Astrocyte of the spinal cord (primary cell): ENCODE data around the gene SEBOX.
A peak's percentile ranks its signal among the peaks of the same experiment; 100 is the strongest.

Experiments used
- DNase-seq: peaks from one replicate; pipeline ENCODE4 v3.0.0; 2011; ENCODE audit warnings: low read depth, low spot score
- H3K4me3 ChIP-seq: 2 replicates; pipeline ENCODE4 v1.5.1; 2011; ENCODE audit warnings: low read depth, mild to moderate bottlenecking, low read length, moderate library complexity
- in situ Hi-C: cut with HindIII; loops from 2 replicates; pipeline ENCODE4 v1.10.0; 2017; ENCODE audit warnings: low sequenced_read_pairs
- TF ChIP-seq, protein P1 (sequence below): IDR thresholded peaks from 2 replicates; pipeline ENCODE4 v1.5.1; 2012; ENCODE audit warnings: low read depth, mild to moderate bottlenecking, low read length, inconsistent platforms

Gene SEBOX

DNA sequence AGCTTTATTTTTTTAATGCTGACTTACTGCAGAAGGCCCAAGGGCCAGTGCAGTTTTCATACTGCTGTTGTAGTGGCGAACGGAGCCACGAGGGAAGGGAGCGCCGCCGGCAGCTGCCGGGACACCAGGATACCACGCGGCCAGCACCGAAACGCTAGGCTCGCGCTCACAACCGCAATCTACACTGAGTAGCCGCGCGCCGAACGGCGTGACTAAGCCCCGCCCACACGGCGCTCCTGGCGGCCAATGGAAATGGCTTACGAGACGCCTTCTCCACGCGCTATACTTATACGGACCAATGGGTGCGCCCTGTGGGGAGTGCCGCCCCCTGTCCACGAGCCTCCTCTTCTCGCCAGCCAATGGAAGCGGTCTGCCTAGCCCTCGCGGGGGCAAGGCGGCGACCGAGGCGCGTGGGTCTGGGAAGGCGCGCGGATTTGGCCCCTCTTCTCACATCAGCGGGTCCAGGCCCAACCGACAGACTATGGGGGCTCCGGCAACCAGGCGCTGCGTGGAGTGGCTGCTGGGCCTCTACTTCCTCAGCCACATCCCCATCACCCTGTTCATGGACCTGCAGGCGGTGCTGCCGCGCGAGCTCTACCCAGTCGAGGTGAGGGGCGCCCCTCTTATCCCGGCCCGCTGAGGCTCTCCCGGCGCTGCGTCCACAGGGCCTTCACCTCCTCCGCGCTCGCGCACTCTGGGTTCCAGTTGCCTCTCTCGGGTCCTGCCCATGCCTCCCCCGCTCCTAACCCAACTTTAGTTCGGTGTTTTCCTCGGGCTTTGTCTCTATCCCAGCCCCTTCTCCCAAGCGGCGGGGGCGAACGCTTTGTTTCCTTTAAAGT, 46.0 kb downstream of the SEBOX start, which contains the start of gene TMEM97:
Gene TMEM97 (plus strand): TSS at position 442 of the 839 bp plus-strand sequence. CDS start 40 bp downstream, at position 482.
- H3K4me3 ChIP-seq: peak within 1 kb of the TSS; percentile 63
- in situ Hi-C loops: no loop called here
- TF ChIP-seq, protein P1, sequence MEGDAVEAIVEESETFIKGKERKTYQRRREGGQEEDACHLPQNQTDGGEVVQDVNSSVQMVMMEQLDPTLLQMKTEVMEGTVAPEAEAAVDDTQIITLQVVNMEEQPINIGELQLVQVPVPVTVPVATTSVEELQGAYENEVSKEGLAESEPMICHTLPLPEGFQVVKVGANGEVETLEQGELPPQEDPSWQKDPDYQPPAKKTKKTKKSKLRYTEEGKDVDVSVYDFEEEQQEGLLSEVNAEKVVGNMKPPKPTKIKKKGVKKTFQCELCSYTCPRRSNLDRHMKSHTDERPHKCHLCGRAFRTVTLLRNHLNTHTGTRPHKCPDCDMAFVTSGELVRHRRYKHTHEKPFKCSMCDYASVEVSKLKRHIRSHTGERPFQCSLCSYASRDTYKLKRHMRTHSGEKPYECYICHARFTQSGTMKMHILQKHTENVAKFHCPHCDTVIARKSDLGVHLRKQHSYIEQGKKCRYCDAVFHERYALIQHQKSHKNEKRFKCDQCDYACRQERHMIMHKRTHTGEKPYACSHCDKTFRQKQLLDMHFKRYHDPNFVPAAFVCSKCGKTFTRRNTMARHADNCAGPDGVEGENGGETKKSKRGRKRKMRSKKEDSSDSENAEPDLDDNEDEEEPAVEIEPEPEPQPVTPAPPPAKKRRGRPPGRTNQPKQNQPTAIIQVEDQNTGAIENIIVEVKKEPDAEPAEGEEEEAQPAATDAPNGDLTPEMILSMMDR: peak; percentile 16
- peak; percentile 98 for DNase-seq

DNA sequence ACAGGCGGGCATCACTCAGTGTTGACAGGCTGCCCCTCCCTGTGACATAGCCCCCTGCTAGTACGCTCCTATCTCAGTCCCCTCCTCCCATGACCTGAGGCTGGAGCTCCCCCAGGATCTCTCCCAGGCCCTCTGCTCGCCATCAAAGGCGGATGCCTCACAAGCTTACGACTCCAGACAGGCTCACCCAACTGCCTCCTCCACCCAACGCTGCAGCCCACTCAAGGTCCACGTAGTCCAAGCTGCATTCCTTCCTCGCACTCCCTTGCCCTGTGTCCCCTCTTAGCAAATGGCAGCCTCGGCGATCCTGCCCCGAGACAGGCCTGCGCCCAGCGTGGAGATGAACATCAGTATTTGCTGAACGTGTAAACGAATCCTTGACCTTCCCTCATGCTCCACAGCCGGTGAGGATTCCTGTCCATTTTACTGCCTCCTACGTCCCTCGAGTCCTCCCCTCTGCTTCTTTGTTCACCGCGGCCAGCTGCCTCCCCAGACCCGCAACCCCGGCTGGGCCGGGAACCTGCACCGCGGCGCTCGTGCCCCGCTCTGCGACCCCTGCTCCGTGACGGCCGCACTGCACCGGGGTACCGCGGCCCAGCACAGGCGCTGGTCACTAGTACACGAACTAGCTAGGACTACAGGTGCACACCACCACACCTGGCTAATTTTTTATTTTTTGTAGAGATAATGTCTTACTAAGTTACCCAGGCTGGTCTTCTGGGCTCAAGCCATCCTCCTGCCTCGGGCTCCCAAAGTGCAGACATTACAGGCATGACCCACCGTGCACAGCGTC, 46.8 kb downstream of the SEBOX start:
- in situ Hi-C loops: no loop called here
- DNase-seq: no peak
- TF ChIP-seq, protein P1: no peak
- peak overlapping the region; percentile 63 for H3K4me3 ChIP-seq

DNA sequence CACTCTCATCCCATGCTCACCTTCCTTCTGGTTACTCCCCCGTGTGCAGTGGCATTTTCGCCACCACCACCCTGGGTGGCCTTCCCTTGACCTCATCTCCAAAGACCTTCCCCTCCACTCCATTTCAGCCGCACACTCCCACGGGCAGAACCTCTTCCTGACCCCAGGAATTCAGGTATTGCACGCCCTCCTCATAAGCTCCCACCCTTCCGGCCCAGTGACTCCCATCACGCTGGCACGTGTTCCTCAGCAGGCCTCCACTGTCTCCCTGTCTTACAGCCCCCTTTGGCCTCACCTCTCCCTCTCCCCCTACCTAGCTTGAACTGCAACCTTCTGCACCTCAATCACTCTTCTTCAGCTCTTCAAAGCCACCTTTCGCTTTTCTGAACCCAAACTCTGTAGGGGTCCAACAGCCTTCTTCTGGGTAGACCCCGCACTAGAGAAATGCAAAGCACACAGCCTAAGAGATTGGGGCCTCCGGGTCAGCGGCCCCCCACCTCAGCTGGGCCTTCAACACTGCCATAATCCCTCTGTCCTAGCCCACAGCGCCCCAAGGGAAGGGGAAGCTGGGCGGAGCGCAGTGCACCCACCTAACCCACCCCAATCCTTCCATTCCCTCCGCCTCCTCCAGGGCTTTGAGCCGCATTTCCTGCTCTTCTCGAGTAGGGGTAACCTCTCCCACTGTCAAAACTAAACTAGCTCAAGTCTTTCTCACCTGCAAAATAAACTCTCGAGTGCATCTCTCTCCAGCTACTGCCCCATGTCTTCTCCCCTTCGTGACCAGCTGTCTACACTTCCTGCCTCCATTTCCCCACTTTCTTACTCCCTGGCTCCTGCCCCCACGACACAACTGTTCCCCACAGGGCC, 47.7 kb downstream of the SEBOX start:
- DNase-seq: no peak
- TF ChIP-seq, protein P1: no peak
- in situ Hi-C loops: no loop called here
- H3K4me3 ChIP-seq: no peak overlapping the region

- in situ Hi-C loops: no loop called here
- TF ChIP-seq, protein P1: no peak
- DNase-seq: no peak
- H3K4me3 ChIP-seq: no peak overlapping the region
These were observed 48.9 kb downstream of the SEBOX start for GRCh38 chr17:28315846-28316705.

GRCh38 chr17:28313841-28314240, 51.2 kb downstream of the SEBOX start:
- TF ChIP-seq, protein P1: no peak
- in situ Hi-C loops: no loop called here
- no peak for DNase-seq
- H3K4me3 ChIP-seq: no peak overlapping the region
